ENCODE measurements around the gene IPO11. TPM values are rescaled to one million over a fixed set of nuclear protein-coding genes. Genes with fewer than 3 reads are reported as not detected.

The IPO11 gene
- total RNA-seq, 1 experiment from 2014 or later, result 47.1 TPM

DNA sequence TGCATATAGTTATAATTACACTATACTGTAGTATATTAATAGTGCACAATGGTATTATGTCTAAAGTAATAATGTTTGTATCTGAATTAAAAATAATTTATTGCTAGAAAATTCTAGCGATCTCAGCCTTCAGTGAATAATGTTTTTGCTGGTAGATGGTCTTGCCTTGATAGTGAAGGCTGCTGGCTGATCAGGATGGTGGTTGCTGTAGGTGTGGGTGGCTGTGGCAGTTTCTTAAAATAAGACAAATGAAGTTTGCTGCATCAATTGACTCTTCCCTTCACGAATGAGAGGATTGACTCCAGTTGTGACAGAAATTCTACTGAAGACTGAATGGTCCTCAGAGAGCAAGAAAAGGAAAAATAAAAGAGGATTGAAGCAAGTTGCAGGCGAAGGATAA lies 146.4 kb downstream of the IPO11 start:
- CTCF ChIA-PET, result no interaction called here
- Histone ChIP-seq H3F3A (ENCODE audit: insufficient read depth, low read depth) (peaks cover 8% of the 10 kb centered on the region), H2AFZ (no peak overlapping the region), H3K4me1 (replicated peaks; ENCODE audit: insufficient read depth) (no peaks in the 10 kb centered on the region), H3K4me3 (no peak overlapping the region), H3K9me2 (ENCODE audit: insufficient read depth) (no peaks in the 10 kb centered on the region), H3K4me2 (no peak overlapping the region), H3K27ac (no peak overlapping the region), H4K20me1 (ENCODE audit: insufficient read depth) (no peaks in the 10 kb centered on the region), H3K79me2 (ENCODE audit: low read depth) (no peaks in the 10 kb centered on the region), H3K27me3 (ENCODE audit: insufficient read depth, low read depth) (no peaks in the 10 kb centered on the region), H3K9me3 (ENCODE audit: insufficient read depth, low read depth) (no peaks in the 10 kb centered on the region), H3K36me3 (ENCODE audit: low read depth) (peaks cover 3% of the 10 kb centered on the region)
- no peak for DNase-seq
- intact Hi-C loops (cut with micrococcal nuclease; ENCODE audit: unreplicated experiment), result no loop called here
- no peak for TF ChIP-seq EZH2 (IDR thresholded peaks at IDR 0.05; ENCODE audit: low read depth)
- TF ChIP-seq, protein P1, sequence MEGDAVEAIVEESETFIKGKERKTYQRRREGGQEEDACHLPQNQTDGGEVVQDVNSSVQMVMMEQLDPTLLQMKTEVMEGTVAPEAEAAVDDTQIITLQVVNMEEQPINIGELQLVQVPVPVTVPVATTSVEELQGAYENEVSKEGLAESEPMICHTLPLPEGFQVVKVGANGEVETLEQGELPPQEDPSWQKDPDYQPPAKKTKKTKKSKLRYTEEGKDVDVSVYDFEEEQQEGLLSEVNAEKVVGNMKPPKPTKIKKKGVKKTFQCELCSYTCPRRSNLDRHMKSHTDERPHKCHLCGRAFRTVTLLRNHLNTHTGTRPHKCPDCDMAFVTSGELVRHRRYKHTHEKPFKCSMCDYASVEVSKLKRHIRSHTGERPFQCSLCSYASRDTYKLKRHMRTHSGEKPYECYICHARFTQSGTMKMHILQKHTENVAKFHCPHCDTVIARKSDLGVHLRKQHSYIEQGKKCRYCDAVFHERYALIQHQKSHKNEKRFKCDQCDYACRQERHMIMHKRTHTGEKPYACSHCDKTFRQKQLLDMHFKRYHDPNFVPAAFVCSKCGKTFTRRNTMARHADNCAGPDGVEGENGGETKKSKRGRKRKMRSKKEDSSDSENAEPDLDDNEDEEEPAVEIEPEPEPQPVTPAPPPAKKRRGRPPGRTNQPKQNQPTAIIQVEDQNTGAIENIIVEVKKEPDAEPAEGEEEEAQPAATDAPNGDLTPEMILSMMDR (conservative IDR thresholded peaks at IDR 0.05), result no peak
- POLR2A ChIA-PET (ENCODE audit: unreplicated experiment), result no interaction called here
- no TSS peak for BruUV-seq (replicated peaks)

DNA sequence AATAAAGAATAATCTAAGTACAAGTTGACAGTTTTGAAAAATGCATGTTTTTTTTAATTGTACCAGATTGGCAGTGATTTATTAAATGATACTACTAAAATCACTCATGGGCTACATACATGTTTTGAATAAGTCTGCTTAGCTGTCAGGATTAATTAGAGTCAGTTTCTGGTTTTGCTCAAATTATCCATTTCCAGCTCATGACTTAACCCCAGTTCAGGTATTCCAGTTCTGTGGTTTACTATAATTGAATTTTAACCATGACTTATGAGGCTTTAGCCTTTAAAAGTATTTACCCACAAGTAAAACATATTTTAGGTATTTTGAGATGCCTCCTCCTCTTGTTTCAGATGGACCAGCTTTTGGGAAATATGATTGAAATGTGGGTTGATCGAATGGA lies 148.2 kb downstream of the IPO11 start:
- H3K4me3 ChIP-seq, result no peak overlapping the region
- H3K79me2 ChIP-seq (ENCODE audit: low read depth), result no peaks in the 10 kb centered on the region
- ChIA-PET CTCF (no interaction called here), POLR2A (ENCODE audit: unreplicated experiment) (no interaction called here)
- no peaks in the 10 kb centered on the region for H4K20me1 ChIP-seq (ENCODE audit: insufficient read depth)
- H2AFZ ChIP-seq, result no peak overlapping the region
- no peak overlapping the region for H3K27ac ChIP-seq
- no peak for TF ChIP-seq EZH2 (IDR thresholded peaks at IDR 0.05; ENCODE audit: low read depth)
- TF ChIP-seq, protein P1 (conservative IDR thresholded peaks at IDR 0.05), result no peak
- H3K9me3 ChIP-seq (ENCODE audit: insufficient read depth, low read depth), result no peaks in the 10 kb centered on the region
- no peak overlapping the region for H3K4me2 ChIP-seq
- no TSS peak for BruUV-seq (replicated peaks)
- no peak for DNase-seq
- H3K4me1 ChIP-seq (replicated peaks; ENCODE audit: insufficient read depth), result no peaks in the 10 kb centered on the region
- peaks cover 8% of the 10 kb centered on the region for H3F3A ChIP-seq (ENCODE audit: insufficient read depth, low read depth)
- intact Hi-C loops (cut with micrococcal nuclease; ENCODE audit: unreplicated experiment), result no loop called here
- H3K27me3 ChIP-seq (ENCODE audit: insufficient read depth, low read depth), result no peaks in the 10 kb centered on the region
- peaks cover 3% of the 10 kb centered on the region; the same call in 1 of the 2 replicates for H3K36me3 ChIP-seq (ENCODE audit: low read depth)
- no peaks in the 10 kb centered on the region for H3K9me2 ChIP-seq (ENCODE audit: insufficient read depth)

DNA sequence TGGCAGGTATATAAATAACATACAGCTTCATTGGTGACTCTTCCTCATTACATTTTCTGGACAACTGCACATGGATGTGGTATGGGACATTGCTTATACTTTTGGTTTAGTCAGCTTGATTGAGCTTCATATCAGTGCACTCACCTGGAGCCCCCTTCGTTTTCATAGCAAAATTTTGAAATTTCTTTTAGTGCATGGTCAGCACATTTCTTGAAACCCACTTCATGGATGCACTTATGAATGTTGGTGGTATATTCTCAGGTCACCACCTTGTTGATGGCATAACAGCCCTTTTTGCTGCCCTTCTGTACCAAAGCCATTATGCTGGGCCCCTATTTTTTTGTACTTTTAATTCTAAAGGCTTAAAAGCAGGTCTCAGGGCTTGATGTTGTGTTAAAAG lies 149.3 kb downstream of the IPO11 start:
- Histone ChIP-seq H3K9me3 (ENCODE audit: insufficient read depth, low read depth) (no peaks in the 10 kb centered on the region), H3F3A (ENCODE audit: insufficient read depth, low read depth) (peaks cover 8% of the 10 kb centered on the region), H4K20me1 (ENCODE audit: insufficient read depth) (no peaks in the 10 kb centered on the region), H3K27ac (no peak overlapping the region), H3K4me2 (no peak overlapping the region), H3K36me3 (ENCODE audit: low read depth) (peaks cover 2% of the 10 kb centered on the region; the same call in 1 of the 2 replicates), H2AFZ (no peak overlapping the region), H3K9me2 (ENCODE audit: insufficient read depth) (no peaks in the 10 kb centered on the region), H3K4me3 (no peak overlapping the region), H3K79me2 (ENCODE audit: low read depth) (no peaks in the 10 kb centered on the region), H3K4me1 (replicated peaks; ENCODE audit: insufficient read depth) (no peaks in the 10 kb centered on the region), H3K27me3 (ENCODE audit: insufficient read depth, low read depth) (no peaks in the 10 kb centered on the region)
- no peak for TF ChIP-seq EZH2 (IDR thresholded peaks at IDR 0.05; ENCODE audit: low read depth)
- TF ChIP-seq, protein P1 (conservative IDR thresholded peaks at IDR 0.05), result no peak
- no TSS peak for BruUV-seq (replicated peaks)
- CTCF ChIA-PET, result no interaction called here
- POLR2A ChIA-PET (ENCODE audit: unreplicated experiment), result interaction anchor here (0.7 kb wide), 1 partner anchor 1524 kb away, joined by 8 read pairs; no protein-coding TSS in a partner anchor
- DNase-seq, result no peak
- intact Hi-C loops (cut with micrococcal nuclease; ENCODE audit: unreplicated experiment), result no loop called here
